Tibial artery (tissue), 4 donors: ENCODE measurements around the gene SYNM.
A peak's percentile ranks its signal among the peaks of the same experiment; 100 is the strongest.

Experiments
- DNase-seq, 2 donors: peaks; one replicate each; pipeline ENCODE4 v3.0.0-alpha.2; 2019
- H3K27ac ChIP-seq, 2 donors: fragments of 200-600 bp; sonication (generic) in 1 of 2; 1 replicate in 1 of 2; 2 replicates in 1 of 2; pipeline ENCODE4 v1.5.1; 2018 to 2019; ENCODE audit warnings: mild to moderate bottlenecking in 1 of 2
- H3K27me3 ChIP-seq, 2 donors: fragments of 200-600 bp; sonication (generic) in 1 of 2; one replicate each; pipeline versions ENCODE4 v1.5.1 to v1.6.0; 2016 to 2019
- H3K36me3 ChIP-seq, 3 donors: fragments of 200-600 bp; sonication (generic) in 2 of 3; one replicate each; pipeline ENCODE4 v1.5.1; 2016 to 2019; ENCODE audit warnings: mild to moderate bottlenecking in 2 of 3
- H3K4me1 ChIP-seq, 4 donors: fragments of 200-600 bp; sonication (generic) in 2 of 4; 1 replicate in 3 of 4; 2 replicates in 1 of 4; pipeline ENCODE4 v1.5.1; 2016 to 2019
- H3K4me3 ChIP-seq, 2 donors: fragments of 200-600 bp; sonication (generic) in 1 of 2; 1 replicate in 1 of 2; 2 replicates in 1 of 2; pipeline ENCODE4 v1.5.1; 2018 to 2019; ENCODE audit warnings: mild to moderate bottlenecking in 2 of 2
- H3K9me3 ChIP-seq, 3 donors: fragments of 200-600 bp; sonication (generic) in 1 of 3; one replicate each; pipeline ENCODE4 v1.5.1; 2016 to 2019
- intact Hi-C: fragments of 100-400 bp; cut with DNase I; formaldehyde crosslinking; loops from one replicate; pipeline ENCODE4 v1.15.0; 2023; ENCODE audit warnings: low total_unique reads
- TF ChIP-seq, protein P1 (sequence below), 2 experiments: fragments of 200-600 bp in 1 of 2; fragments of 450-650 bp in 1 of 2; IDR thresholded peaks; one replicate each; pipeline ENCODE4 v1.5.1; 2017 to 2019; ENCODE audit warnings: antibody characterized with exemption in 2 of 2, mild to moderate bottlenecking in 1 of 2, moderate library complexity in 1 of 2

The SYNM gene

DNA sequence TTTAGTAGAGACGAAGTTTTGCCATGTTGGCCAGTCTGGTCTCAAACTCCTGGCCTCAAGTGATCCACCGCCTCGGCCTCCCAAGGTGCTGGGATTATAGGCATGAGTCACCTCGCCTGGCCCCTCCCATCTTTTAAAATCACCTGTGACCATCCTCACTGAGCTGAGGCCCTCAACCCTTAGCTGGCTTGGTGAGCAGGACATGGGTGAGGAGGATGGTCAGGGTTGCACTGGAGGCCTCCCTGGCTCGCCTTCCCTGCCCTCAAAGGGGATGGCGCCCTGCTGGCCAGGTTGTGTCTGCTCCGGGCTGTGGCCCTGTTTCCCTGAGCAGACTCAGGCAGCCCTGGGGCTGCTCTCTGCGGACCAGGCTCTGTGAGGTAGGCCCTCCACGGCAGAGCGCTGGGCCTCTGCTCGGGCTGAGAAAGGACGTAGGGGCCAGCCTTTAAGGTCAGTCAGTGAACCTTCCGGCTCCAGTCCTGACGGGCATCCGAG is 33.7 kb downstream of the SYNM start:
- H3K9me3 ChIP-seq, result no peaks in the 10 kb centered on the region
- H3K36me3 ChIP-seq, result peaks cover 13 to 37% (median 33%) of the 10 kb centered on the region in 3 donors
- no peak overlapping the region for H3K4me3 ChIP-seq
- H3K4me1 ChIP-seq, result peaks cover 5 to 49% (median 32%) of the 10 kb centered on the region in 4 donors
- H3K27ac ChIP-seq, result peak overlapping the region; percentile 29 to 34
- DNase-seq, result peak in 1 of 2 donors; percentile 69
- H3K27me3 ChIP-seq, result no peaks in the 10 kb centered on the region
- intact Hi-C loops, result no loop called here
- TF ChIP-seq, protein P1, sequence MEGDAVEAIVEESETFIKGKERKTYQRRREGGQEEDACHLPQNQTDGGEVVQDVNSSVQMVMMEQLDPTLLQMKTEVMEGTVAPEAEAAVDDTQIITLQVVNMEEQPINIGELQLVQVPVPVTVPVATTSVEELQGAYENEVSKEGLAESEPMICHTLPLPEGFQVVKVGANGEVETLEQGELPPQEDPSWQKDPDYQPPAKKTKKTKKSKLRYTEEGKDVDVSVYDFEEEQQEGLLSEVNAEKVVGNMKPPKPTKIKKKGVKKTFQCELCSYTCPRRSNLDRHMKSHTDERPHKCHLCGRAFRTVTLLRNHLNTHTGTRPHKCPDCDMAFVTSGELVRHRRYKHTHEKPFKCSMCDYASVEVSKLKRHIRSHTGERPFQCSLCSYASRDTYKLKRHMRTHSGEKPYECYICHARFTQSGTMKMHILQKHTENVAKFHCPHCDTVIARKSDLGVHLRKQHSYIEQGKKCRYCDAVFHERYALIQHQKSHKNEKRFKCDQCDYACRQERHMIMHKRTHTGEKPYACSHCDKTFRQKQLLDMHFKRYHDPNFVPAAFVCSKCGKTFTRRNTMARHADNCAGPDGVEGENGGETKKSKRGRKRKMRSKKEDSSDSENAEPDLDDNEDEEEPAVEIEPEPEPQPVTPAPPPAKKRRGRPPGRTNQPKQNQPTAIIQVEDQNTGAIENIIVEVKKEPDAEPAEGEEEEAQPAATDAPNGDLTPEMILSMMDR (IDR thresholded peaks at IDR 0.05), result no peak

DNA sequence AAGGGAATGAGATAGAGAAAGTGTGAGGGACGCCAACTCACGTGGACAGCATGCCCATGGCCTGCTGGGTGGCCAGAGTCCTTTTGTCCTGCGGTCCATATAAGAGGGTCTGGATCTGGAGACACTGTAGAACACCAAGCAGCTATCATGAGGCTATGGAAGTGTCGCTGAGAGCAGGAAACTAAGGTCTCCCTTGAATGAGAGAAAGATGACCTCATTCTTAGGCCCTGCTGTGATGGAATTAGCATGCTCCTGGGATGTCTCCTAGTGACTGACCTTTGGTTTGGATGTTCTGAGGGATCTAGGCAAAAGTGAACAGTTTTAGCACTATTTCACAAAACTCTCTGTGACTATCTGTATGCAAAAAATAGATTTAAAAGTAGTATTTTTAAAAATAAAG is 34.4 kb downstream of the SYNM start:
- H3K4me1 ChIP-seq, result peaks cover 5 to 54% (median 37%) of the 10 kb centered on the region in 4 donors
- intact Hi-C loops, result no loop called here
- no peaks in the 10 kb centered on the region for H3K27me3 ChIP-seq
- peaks cover 13 to 30% (median 27%) of the 10 kb centered on the region in 3 donors for H3K36me3 ChIP-seq
- no peaks in the 10 kb centered on the region for H3K9me3 ChIP-seq
- H3K4me3 ChIP-seq, result no peak overlapping the region
- peak overlapping the region; percentile 29 to 34 for H3K27ac ChIP-seq
- DNase-seq, result no peak
- TF ChIP-seq, protein P1 (IDR thresholded peaks at IDR 0.05), result no peak

DNA sequence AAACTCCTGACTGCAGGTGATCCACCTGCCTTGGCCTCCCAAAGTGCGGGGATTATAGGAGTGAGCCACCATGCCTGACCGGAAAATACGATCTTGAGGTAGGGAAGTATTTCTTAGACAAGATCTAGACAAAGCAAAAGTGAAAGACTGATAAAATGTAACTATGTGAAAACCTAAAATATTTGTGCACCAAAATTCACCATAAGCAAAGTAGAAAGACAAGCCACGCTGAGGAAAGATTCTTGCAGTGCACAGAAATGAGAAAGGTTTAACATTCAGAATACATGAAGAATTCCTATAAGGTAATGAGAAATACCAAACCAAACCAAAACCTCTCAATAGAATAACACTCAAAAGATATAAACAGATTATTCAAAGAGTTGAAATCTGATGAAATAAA is 35.7 kb downstream of the SYNM start:
- Histone ChIP-seq H3K36me3 (peaks cover 13 to 26% (median 23%) of the 10 kb centered on the region in 3 donors), H3K4me1 (peaks cover 5 to 47% (median 35%) of the 10 kb centered on the region in 4 donors), H3K27ac (no peak overlapping the region), H3K27me3 (no peaks in the 10 kb centered on the region), H3K4me3 (no peak overlapping the region), H3K9me3 (no peaks in the 10 kb centered on the region)
- no peak for DNase-seq
- TF ChIP-seq, protein P1 (IDR thresholded peaks at IDR 0.05), result no peak
- intact Hi-C loops, result no loop called here

DNA sequence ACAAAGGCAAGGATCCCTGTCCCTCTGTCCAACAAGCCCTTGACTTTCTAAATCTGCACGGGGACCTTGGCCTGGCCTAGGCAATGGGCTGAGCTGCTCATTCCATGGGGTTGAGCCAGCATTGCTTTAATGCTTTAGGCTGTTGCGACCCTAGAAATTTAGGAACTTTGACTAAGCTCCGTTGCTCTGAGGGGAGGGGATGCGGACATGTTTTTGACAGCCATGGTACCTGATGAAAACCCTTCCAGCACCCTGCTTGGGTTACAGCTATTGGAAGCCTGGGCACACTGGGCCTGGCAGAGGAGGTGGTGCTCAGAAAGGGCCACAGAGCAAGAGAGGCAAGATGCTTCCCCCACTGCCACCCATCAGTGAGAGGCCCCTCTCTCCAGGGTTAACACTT is 37.1 kb downstream of the SYNM start:
- no peaks in the 10 kb centered on the region for H3K9me3 ChIP-seq
- H3K27me3 ChIP-seq, result no peaks in the 10 kb centered on the region
- H3K36me3 ChIP-seq, result peaks cover 4 to 18% (median 14%) of the 10 kb centered on the region in 3 donors
- peak overlapping the region; percentile 73 to 84 for H3K27ac ChIP-seq
- no peak for DNase-seq
- H3K4me1 ChIP-seq, result peaks cover 5 to 43% (median 33%) of the 10 kb centered on the region in 4 donors
- TF ChIP-seq, protein P1 (IDR thresholded peaks at IDR 0.05), result no peak
- intact Hi-C loops, result no loop called here
- no peak overlapping the region for H3K4me3 ChIP-seq

DNA sequence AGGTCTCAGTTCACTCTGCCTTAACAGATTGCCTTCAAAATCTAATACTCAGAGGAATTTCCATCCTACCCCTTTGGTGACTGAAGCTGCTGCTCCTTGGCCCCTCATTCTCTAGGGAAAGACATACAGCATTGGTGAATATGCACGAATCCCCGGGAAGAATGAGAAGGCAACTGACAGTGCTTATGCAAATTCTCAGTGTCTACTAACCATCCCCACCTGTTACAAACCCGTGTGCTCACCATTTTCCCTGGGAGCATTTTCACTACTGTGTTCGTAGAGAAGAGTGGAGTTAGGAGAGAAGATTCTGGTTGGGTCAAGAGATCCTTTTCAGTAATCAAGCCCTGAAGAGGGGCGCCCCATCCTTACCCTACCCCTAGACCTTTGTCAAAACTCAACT is 37.7 kb downstream of the SYNM start:
- Histone ChIP-seq H3K27ac (peak overlapping the region; percentile 73 to 84), H3K27me3 (no peaks in the 10 kb centered on the region)
- intact Hi-C loops, result no loop called here

More for the DNA sequence above, 37.7 kb downstream of the SYNM start:
- TF ChIP-seq, protein P1 (IDR thresholded peaks at IDR 0.05), result no peak
- Histone ChIP-seq H3K9me3 (no peaks in the 10 kb centered on the region), H3K4me3 (no peak overlapping the region), H3K4me1 (peaks cover 5 to 43% (median 33%) of the 10 kb centered on the region in 4 donors), H3K36me3 (peaks cover 0 to 12% (median 8%) of the 10 kb centered on the region in 3 donors)
- DNase-seq, result no peak
